ENCODE results near the gene SLC8B1.

Gene SLC8B1

DNA sequence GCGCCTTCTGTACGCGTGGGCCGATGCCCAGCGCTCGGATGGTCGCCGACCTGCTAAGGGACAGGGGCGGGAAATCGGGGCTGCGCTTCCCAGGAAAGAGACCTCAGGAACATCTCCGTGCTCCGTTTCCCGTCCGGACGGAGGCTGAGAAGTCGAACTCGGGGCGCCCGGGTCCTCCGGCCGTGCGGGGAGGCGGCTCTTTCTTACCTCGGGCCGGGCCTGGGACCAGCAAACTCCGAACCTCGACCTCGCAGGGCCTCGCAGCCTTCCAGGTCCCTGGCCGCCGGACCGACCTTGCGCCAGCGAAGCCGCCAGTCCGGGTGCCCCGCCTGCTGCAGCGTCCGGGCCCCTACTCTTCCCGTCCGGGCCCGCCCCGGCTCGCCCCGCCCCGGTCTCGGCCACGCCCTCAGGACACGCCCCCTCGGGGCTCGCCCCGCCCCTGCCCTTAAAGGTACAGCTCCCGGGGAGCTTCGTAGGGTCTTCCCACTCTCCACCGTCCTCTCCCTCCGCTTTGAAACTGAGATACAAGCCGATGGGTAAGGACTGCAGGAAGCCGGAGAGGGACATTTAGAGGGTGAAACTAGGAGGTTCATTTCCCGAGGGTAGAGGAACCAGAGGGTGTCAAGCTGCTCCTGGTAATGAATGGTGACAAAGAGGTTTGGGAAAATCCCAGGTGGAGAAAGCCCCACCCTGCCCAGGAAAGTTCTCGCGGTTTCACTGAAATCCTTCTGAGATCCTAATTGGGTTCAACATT is at the start of gene SLC8B1 (continued):
- TF ChIP-seq ZBTB11 (tag by site-specific recombination; conservative IDR thresholded peaks at IDR 0.05; ENCODE audit: low read depth) = peak; percentile 57; the same call in 1 of the 2 replicates
- TF ChIP-seq SP7 (tag by site-specific recombination; IDR thresholded peaks at IDR 0.05) = 0 out of 2 replicates have a peak, but pooled peaks have one; percentile 40
- TF ChIP-seq SP3 (tag by site-specific recombination; IDR thresholded peaks at IDR 0.05) = peak; percentile 92
- TF ChIP-seq ZNF223 (tag by site-specific recombination; IDR thresholded peaks at IDR 0.05) = no peak
- TF ChIP-seq ZBTB48 (tag by site-specific recombination; IDR thresholded peaks at IDR 0.05) = peak; percentile 92
- TF ChIP-seq ZSCAN30 (tag by site-specific recombination; IDR thresholded peaks at IDR 0.05) = no peak
- peak; percentile 96 for TF ChIP-seq ZNF707 (tag by site-specific recombination; IDR thresholded peaks at IDR 0.05)
- TF ChIP-seq KLF10 (tag by site-specific recombination; IDR thresholded peaks at IDR 0.05) = peak; percentile 43
- TF ChIP-seq ZNF600 (tag by site-specific recombination; IDR thresholded peaks at IDR 0.05) = 0 out of 2 replicates have a peak, but pooled peaks have one; percentile 33
- 0 out of 2 replicates have a peak, but pooled peaks have one; percentile 44 for TF ChIP-seq ZFP69B (tag by site-specific recombination; IDR thresholded peaks at IDR 0.05)

DNA sequence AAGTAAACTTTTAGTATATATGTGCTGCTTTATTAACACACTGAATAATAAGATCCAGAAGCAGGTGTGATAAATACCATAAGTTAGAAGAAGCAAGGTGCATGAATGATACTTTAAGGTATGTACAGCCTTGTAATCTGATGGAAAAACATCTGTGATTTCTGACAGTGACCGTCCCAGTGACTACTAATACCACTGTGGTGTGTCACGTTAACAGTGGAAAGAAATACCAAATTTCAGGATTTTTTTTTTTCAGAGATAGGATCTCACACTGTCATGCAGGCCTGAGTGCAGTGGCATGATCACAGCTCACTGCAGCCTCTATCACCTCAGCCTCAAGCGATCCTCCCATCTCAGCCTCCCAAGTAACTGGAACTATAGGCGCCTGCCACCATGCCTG is 47.3 kb upstream of the SLC8B1 start:
- ChIA-PET POLR2A (no interaction called here), CTCF (interaction anchor here (0.9 kb wide), 1 partner anchor 43 kb away, joined by 3 read pairs; no protein-coding TSS in a partner anchor)
- no peak overlapping the region for H3K4me3 ChIP-seq (ENCODE audit: low read depth, low read length)
- H3K9me3 ChIP-seq (ENCODE audit: control insufficient read depth, insufficient read depth, low read depth, low read length) = no peaks in the 10 kb centered on the region
- TF ChIP-seq, protein P1, sequence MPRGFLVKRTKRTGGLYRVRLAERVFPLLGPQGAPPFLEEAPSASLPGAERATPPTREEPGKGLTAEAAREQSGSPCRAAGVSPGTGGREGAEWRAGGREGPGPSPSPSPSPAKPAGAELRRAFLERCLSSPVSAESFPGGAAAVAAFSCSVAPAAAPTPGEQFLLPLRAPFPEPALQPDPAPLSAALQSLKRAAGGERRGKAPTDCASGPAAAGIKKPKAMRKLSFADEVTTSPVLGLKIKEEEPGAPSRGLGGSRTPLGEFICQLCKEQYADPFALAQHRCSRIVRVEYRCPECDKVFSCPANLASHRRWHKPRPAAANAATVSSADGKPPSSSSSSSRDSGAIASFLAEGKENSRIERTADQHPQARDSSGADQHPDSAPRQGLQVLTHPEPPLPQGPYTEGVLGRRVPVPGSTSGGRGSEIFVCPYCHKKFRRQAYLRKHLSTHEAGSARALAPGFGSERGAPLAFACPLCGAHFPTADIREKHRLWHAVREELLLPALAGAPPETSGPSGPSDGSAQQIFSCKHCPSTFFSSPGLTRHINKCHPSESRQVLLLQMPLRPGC (tag by site-specific recombination; IDR thresholded peaks at IDR 0.05) = no peak
- TF ChIP-seq FEZF1 (tag by site-specific recombination; IDR thresholded peaks at IDR 0.05) = no peak
- no peak for TF ChIP-seq RBAK (tag by site-specific recombination; IDR thresholded peaks at IDR 0.05)
- TF ChIP-seq, protein P2, sequence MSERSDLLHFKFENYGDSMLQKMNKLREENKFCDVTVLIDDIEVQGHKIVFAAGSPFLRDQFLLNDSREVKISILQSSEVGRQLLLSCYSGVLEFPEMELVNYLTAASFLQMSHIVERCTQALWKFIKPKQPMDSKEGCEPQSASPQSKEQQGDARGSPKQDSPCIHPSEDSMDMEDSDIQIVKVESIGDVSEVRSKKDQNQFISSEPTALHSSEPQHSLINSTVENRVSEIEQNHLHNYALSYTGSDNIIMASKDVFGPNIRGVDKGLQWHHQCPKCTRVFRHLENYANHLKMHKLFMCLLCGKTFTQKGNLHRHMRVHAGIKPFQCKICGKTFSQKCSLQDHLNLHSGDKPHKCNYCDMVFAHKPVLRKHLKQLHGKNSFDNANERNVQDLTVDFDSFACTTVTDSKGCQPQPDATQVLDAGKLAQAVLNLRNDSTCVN (tag by site-specific recombination; optimal IDR thresholded peaks at IDR 0.05) = no peak
- H3K36me3 ChIP-seq (ENCODE audit: control insufficient read depth in 2 of 2, insufficient read depth in 1 of 2, low read length in 2 of 2) = peaks cover 3 to 34% of the 10 kb centered on the region in 2 experiments; a peak in 2 of 3 replicates
- H3K27ac ChIP-seq (ENCODE audit: extremely low read depth, low read depth, low read length) = no peak overlapping the region
- H3K4me1 ChIP-seq (ENCODE audit: control insufficient read depth, insufficient read depth, low read length) = no peaks in the 10 kb centered on the region

DNA sequence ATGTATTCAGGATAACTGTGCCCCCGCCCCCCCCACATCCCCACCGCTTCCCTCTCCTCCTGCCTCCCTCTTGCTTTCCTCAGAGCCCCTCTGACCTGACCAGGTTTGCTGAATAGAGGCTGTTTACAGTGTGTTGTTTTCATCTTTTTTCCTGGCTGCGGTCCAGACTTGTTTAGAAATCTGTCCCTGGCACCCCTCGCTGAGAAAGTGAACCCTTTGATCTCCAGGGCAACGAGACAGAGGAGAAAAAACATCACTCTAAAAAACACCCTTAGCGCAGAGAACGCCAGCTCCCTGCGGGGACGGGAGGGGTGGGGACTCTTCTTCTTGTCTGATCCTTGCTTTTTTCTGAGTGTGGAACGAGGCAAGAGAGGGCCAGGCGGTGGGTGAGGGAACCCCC is 46.3 kb upstream of the SLC8B1 start:
- CTCF ChIA-PET = interaction anchor here (0.6 to 0.9 kb wide), 2 partner anchors 44 to 87 kb away, joined by 3 read pairs; no protein-coding TSS in a partner anchor
- Histone ChIP-seq H3K4me1 (ENCODE audit: control insufficient read depth, insufficient read depth, low read length) (no peaks in the 10 kb centered on the region), H3K4me3 (ENCODE audit: low read depth, low read length) (no peak overlapping the region), H3K27ac (ENCODE audit: extremely low read depth, low read depth, low read length) (no peak overlapping the region), H3K9me3 (ENCODE audit: control insufficient read depth, insufficient read depth, low read depth, low read length) (no peaks in the 10 kb centered on the region), H3K36me3 (ENCODE audit: control insufficient read depth in 2 of 2, insufficient read depth in 1 of 2, low read length in 2 of 2) (peaks cover 3 to 35% of the 10 kb centered on the region in 2 experiments; a peak in 2 of 3 replicates)
- POLR2A ChIA-PET = no interaction called here
- TF ChIP-seq ZNF121 (tag by site-specific recombination; IDR thresholded peaks at IDR 0.05) (no peak), IKZF3 (tag by site-specific recombination; IDR thresholded peaks at IDR 0.05) (no peak), ZNF23 (tag by site-specific recombination; IDR thresholded peaks at IDR 0.05; ENCODE audit: borderline replicate concordance) (no peak), ZNF777 (tag by site-specific recombination; IDR thresholded peaks at IDR 0.05; ENCODE audit: borderline replicate concordance) (no peak), AEBP2 (tag by site-specific recombination; IDR thresholded peaks at IDR 0.05; ENCODE audit: borderline replicate concordance) (no peak)
- TF ChIP-seq, protein P3, sequence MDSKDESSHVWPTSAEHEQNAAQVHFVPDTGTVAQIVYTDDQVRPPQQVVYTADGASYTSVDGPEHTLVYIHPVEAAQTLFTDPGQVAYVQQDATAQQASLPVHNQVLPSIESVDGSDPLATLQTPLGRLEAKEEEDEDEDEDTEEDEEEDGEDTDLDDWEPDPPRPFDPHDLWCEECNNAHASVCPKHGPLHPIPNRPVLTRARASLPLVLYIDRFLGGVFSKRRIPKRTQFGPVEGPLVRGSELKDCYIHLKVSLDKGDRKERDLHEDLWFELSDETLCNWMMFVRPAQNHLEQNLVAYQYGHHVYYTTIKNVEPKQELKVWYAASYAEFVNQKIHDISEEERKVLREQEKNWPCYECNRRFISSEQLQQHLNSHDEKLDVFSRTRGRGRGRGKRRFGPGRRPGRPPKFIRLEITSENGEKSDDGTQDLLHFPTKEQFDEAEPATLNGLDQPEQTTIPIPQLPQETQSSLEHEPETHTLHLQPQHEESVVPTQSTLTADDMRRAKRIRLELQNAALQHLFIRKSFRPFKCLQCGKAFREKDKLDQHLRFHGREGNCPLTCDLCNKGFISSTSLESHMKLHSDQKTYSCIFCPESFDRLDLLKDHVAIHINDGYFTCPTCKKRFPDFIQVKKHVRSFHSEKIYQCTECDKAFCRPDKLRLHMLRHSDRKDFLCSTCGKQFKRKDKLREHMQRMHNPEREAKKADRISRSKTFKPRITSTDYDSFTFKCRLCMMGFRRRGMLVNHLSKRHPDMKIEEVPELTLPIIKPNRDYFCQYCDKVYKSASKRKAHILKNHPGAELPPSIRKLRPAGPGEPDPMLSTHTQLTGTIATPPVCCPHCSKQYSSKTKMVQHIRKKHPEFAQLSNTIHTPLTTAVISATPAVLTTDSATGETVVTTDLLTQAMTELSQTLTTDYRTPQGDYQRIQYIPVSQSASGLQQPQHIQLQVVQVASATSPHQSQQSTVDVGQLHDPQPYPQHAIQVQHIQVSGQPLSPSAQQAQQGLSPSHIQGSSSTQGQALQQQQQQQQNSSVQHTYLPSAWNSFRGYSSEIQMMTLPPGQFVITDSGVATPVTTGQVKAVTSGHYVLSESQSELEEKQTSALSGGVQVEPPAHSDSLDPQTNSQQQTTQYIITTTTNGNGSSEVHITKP (tag by site-specific recombination; IDR thresholded peaks at IDR 0.05) = no peak

Measured in HEK293 (cell line).